Measurements from ENCODE around the gene ACSM6.

GRCh38 chr10:95245425-95246055 lies 51.5 kb downstream of the ACSM6 start:
- TF ChIP-seq CTCF (IDR thresholded peaks at IDR 0.05), result no peak
- TF ChIP-seq ZFX (IDR thresholded peaks at IDR 0.05; ENCODE audit: borderline replicate concordance), result no peak
